K562 (cell line): ENCODE results near the gene AKAP10. TPM values are rescaled to one million over a fixed set of nuclear protein-coding genes. Genes with fewer than 3 reads are reported as not detected.

Source experiments
- ARID1B ChIP-seq: fragments of 450-650 bp; IDR thresholded peaks from 2 replicates; pipeline ENCODE4 v1.6.1; 2016; ENCODE audit warnings: antibody characterized with exemption, mild to moderate bottlenecking, inconsistent platforms
- BMI1 ChIP-seq: fragments of 150-350 bp; IDR thresholded peaks from 2 replicates; pipeline ENCODE4 v1.6.1; 2014; ENCODE audit warnings: low read length
- FOXA3 ChIP-seq, 2 experiments: fragments of 450-650 bp in 1 of 2; sonication (generic) in 1 of 2; formaldehyde crosslinking; IDR thresholded peaks in 1 of 2; conservative IDR thresholded peaks in 1 of 2; 2 replicates each; pipeline versions ENCODE4 v1.4.0 to v1.8.0; 2020 to 2022; ENCODE audit warnings: mild to moderate bottlenecking in 2 of 2, missing genetic modification reagents in 1 of 2
- HNRNPK ChIP-seq: fragments of 200-400 bp; formaldehyde crosslinking; IDR thresholded peaks from one replicate; pipeline ENCODE4 v1.6.1; 2018; ENCODE audit warnings: mild to moderate bottlenecking, low read depth, low read length; ENCODE audit not compliant: poor library complexity, severe bottlenecking
- KHSRP ChIP-seq: fragments of 450-650 bp; IDR thresholded peaks from 2 replicates; pipeline ENCODE4 v1.6.1; 2017
- LARP7 ChIP-seq: fragments of 450-650 bp; IDR thresholded peaks from 2 replicates; pipeline ENCODE4 v1.6.1; 2016
- LEF1 ChIP-seq: fragments of 450-650 bp; IDR thresholded peaks from 2 replicates; pipeline ENCODE4 v1.6.1; 2016; ENCODE audit warnings: mild to moderate bottlenecking
- MCM2 ChIP-seq: fragments of 450-650 bp; IDR thresholded peaks from 2 replicates; pipeline ENCODE4 v1.6.1; 2017; ENCODE audit warnings: low read depth, mild to moderate bottlenecking
- MTA2 ChIP-seq: fragments of 450-650 bp; IDR thresholded peaks from 2 replicates; pipeline ENCODE4 v1.6.1; 2016; ENCODE audit warnings: low read depth
- MYNN ChIP-seq, 2 experiments: sonication (generic); formaldehyde crosslinking in 1 of 2; IDR thresholded peaks; 2 replicates each; pipeline versions ENCODE4 v1.5.0 to v1.6.1; 2016 to 2020; ENCODE audit warnings: antibody characterized with exemption in 1 of 2, missing genetic modification reagents in 1 of 2
- NFE2 ChIP-seq: IDR thresholded peaks from 2 replicates; pipeline ENCODE4 v1.6.1; 2014; ENCODE audit warnings: antibody characterized with exemption, low read depth
- NR1H2 ChIP-seq: sonication (generic); formaldehyde crosslinking; IDR thresholded peaks from 2 replicates; pipeline ENCODE4 v1.4.0; 2020; ENCODE audit warnings: mild to moderate bottlenecking, missing genetic modification reagents
- PREB ChIP-seq: sonication (generic); formaldehyde crosslinking; IDR thresholded peaks from 2 replicates; pipeline ENCODE4 v1.8.1; 2023; ENCODE audit warnings: mild to moderate bottlenecking, missing genetic modification reagents
- PRMT5 ChIP-seq: sonication (generic); formaldehyde crosslinking; IDR thresholded peaks from 2 replicates; pipeline ENCODE4 v1.5.0; 2020; ENCODE audit warnings: missing genetic modification reagents
- RBM25 ChIP-seq: fragments of 200-400 bp; formaldehyde crosslinking; IDR thresholded peaks from 2 replicates; pipeline ENCODE4 v1.6.1; 2018; ENCODE audit warnings: low read length, low read depth, moderate library complexity; ENCODE audit not compliant: severe bottlenecking
- RHOXF2B ChIP-seq: fragments of 250-450 bp; sonication (Bioruptor Pico); conservative IDR thresholded peaks from 2 replicates; pipeline ENCODE4 v1.5.1; 2021
- SIRT6 ChIP-seq: IDR thresholded peaks from one replicate; pipeline ENCODE4 v1.6.1; 2012; ENCODE audit warnings: low read depth, mild to moderate bottlenecking, control low read depth, inconsistent platforms, low read length, moderate library complexity
- SOX6 ChIP-seq: fragments of 450-650 bp; IDR thresholded peaks from 2 replicates; pipeline ENCODE4 v1.6.1; 2014; ENCODE audit warnings: mild to moderate bottlenecking
- STAT6 ChIP-seq: sonication (generic); formaldehyde crosslinking; IDR thresholded peaks from 2 replicates; pipeline ENCODE4 v1.8.1; 2023; ENCODE audit warnings: mild to moderate bottlenecking, missing genetic modification reagents
- THAP7 ChIP-seq: fragments of 250-450 bp; sonication (Bioruptor Pico); IDR thresholded peaks from 2 replicates; pipeline ENCODE4 v1.5.0; 2021
- TRIM28 ChIP-seq: fragments of 450-650 bp; IDR thresholded peaks from 2 replicates; pipeline ENCODE4 v1.6.1; 2017
- USF1 ChIP-seq: sonication (generic); formaldehyde crosslinking; IDR thresholded peaks from 2 replicates; pipeline ENCODE4 v1.9.0; 2022; ENCODE audit warnings: mild to moderate bottlenecking, missing genetic modification reagents
- YY1 ChIP-seq, 3 experiments: IDR thresholded peaks; 2 replicates each; pipeline ENCODE4 v1.6.1; 2011; ENCODE audit warnings: low read length in 2 of 3, mild to moderate bottlenecking in 2 of 3, moderate library complexity in 2 of 3, borderline replicate concordance in 1 of 3, control low read depth in 1 of 3, low read depth in 1 of 3; ENCODE audit not compliant: insufficient read depth in 3 of 3, insufficient replicate concordance in 2 of 3, control insufficient read depth in 1 of 3, insufficient read length in 1 of 3; ENCODE audit errors: extremely low read depth in 1 of 3
- ZNF408 ChIP-seq: fragments of 250-450 bp; sonication (Bioruptor Pico); IDR thresholded peaks from 2 replicates; pipeline ENCODE4 v1.4.0; 2020; ENCODE audit warnings: low read depth, mild to moderate bottlenecking, moderate library complexity
- ZNF780A ChIP-seq: fragments of 250-450 bp; sonication (Bioruptor Pico); IDR thresholded peaks from 2 replicates; pipeline ENCODE4 v1.5.0; 2021; ENCODE audit warnings: mild to moderate bottlenecking
- ZSCAN32 ChIP-seq: fragments of 450-650 bp; formaldehyde crosslinking; IDR thresholded peaks from 2 replicates; pipeline ENCODE4 v1.4.0; 2020; ENCODE audit warnings: mild to moderate bottlenecking, moderate library complexity
- polyA plus RNA-seq, 8 experiments: library from polyadenylated mRNA; depleted of rRNA in 4 of 8; stranded (reverse) in 5 of 8; unstranded in 3 of 8; fragments of >200 nt; fragmentation: Nextera tagmentation in 2 of 8; fragmentation: Illumina TruSeq in 1 of 8; extraction: Ambion mirVana in 2 of 8; extraction: Trizol in 1 of 8; gene quantifications; 2 replicates each; pipeline versions ENCODE4 v1.2.1 to v1.2.3, GENCODE V29; 2011 to 2014; ENCODE audit warnings: inconsistent platforms in 1 of 8, missing spikeins in 1 of 8
- total RNA-seq, 7 experiments: library from RNA; depleted of rRNA in 6 of 7; stranded (reverse); fragments of >200 nt in 6 of 7; fragmentation: Illumina TruSeq in 2 of 7; extraction: Trizol in 2 of 7; gene quantifications; 2 replicates each; pipeline versions ENCODE4 v1.2.1 to v1.2.3, GENCODE V29; 2011 to 2021; ENCODE audit warnings: low replicate concordance in 1 of 7

The AKAP10 gene
- total and polyA plus RNA-seq, 9 of the 15 experiments (the other 6 are each of a cell fraction or from before 2014, with no cell fraction given): 4.0 to 20.3 (median 8.2) TPM

GRCh38 chr17:19945009-19945626 is 32.5 kb downstream of the AKAP10 start (continued):
- TF ChIP-seq RBM25: no peak
- no peak for TF ChIP-seq YY1 (IDR thresholded peaks at IDR 0.05; ENCODE audit: borderline replicate concordance in 1 of 3, control insufficient read depth in 1 of 3, extremely low read depth in 1 of 3, insufficient read depth in 3 of 3, insufficient read length in 1 of 3, insufficient replicate concordance in 2 of 3, low read depth in 1 of 3, low read length in 2 of 3)
- TF ChIP-seq ZNF780A (CRISPR knock-in tag): no peak
- no peak for TF ChIP-seq LEF1
- TF ChIP-seq STAT6 (CRISPR knock-in tag): no peak
- TF ChIP-seq MYNN (IDR thresholded peaks at IDR 0.05): no peak
- no peak for TF ChIP-seq MYNN (CRISPR knock-in tag; IDR thresholded peaks at IDR 0.05)
- TF ChIP-seq HNRNPK: no peak
- no peak for TF ChIP-seq TRIM28
- no peak for TF ChIP-seq NFE2
- TF ChIP-seq ARID1B: peak; percentile 89
- no peak for TF ChIP-seq USF1 (CRISPR knock-in tag)
- TF ChIP-seq MCM2: no peak
- TF ChIP-seq SOX6: peak; percentile 30; the same call in 1 of the 2 replicates
- TF ChIP-seq BMI1: no peak
- TF ChIP-seq NR1H2: no peak
- TF ChIP-seq ZSCAN32: no peak
- TF ChIP-seq PRMT5 (CRISPR knock-in tag): no peak
- TF ChIP-seq ZNF408 (CRISPR knock-in tag): no peak
- TF ChIP-seq THAP7 (CRISPR knock-in tag): no peak
- no peak for TF ChIP-seq LARP7
- no peak for TF ChIP-seq RHOXF2B (CRISPR knock-in tag)
- TF ChIP-seq MTA2: peak; percentile 69
- no peak for TF ChIP-seq SIRT6
- TF ChIP-seq FOXA3 (CRISPR knock-in tag; conservative IDR thresholded peaks at IDR 0.05 in 1 of 2, IDR thresholded peaks at IDR 0.05 in 1 of 2): no peak
- TF ChIP-seq PREB (CRISPR knock-in tag): no peak
- TF ChIP-seq KHSRP: no peak
